GM23338 (cell line): ENCODE measurements around the gene AQP1. TPM values are rescaled to one million over a fixed set of nuclear protein-coding genes. Genes with fewer than 3 reads are reported as not detected.

Experiments used
- ATAC-seq: fragments of 200-7000 bp; cut with Tn5 transposase; 3 replicates; pipeline ENCODE4 v1.9.1; 2020
- DNase-seq: peaks from one replicate; pipeline ENCODE4 v3.0.0-alpha.2; 2015; ENCODE audit warnings: low spot score
- H2AFZ ChIP-seq: fragments of 200-600 bp; sonication (generic); 2 replicates; pipeline ENCODE4 v1.8.0; 2016; ENCODE audit warnings: antibody characterized with exemption, mild to moderate bottlenecking, moderate library complexity
- H3F3A ChIP-seq: fragments of 200-600 bp; sonication (generic); replicated peaks from 2 replicates; pipeline ENCODE4 v1.8.0; 2017; ENCODE audit warnings: antibody characterized with exemption, mixed run types, low read depth
- H3K27ac ChIP-seq: fragments of 200-600 bp; sonication (generic); 2 replicates; pipeline ENCODE4 v1.6.1; 2016; ENCODE audit warnings: low read depth
- H3K27me3 ChIP-seq: fragments of 200-600 bp; sonication (generic); 2 replicates; pipeline ENCODE4 v1.8.0; 2016; ENCODE audit warnings: mild to moderate bottlenecking, mixed run types, moderate library complexity; ENCODE audit not compliant: insufficient read depth
- H3K36me3 ChIP-seq: fragments of 200-600 bp; sonication (generic); 2 replicates; pipeline ENCODE4 v1.8.0; 2016; ENCODE audit warnings: mild to moderate bottlenecking; ENCODE audit not compliant: insufficient read depth
- H3K4me1 ChIP-seq: fragments of 200-600 bp; sonication (generic); 2 replicates; pipeline ENCODE4 v1.8.0; 2016; ENCODE audit warnings: mild to moderate bottlenecking, moderate library complexity; ENCODE audit not compliant: insufficient read depth
- H3K4me2 ChIP-seq: fragments of 200-600 bp; sonication (generic); 2 replicates; pipeline ENCODE4 v1.7.1; 2017; ENCODE audit warnings: mixed run types
- H3K4me3 ChIP-seq: fragments of 200-600 bp; sonication (generic); 2 replicates; pipeline ENCODE4 v1.6.1; 2016; ENCODE audit warnings: mixed run types
- H3K79me2 ChIP-seq: fragments of 200-600 bp; sonication (generic); replicated peaks from 2 replicates; pipeline ENCODE4 v1.8.0; 2017; ENCODE audit warnings: mild to moderate bottlenecking; ENCODE audit not compliant: insufficient read depth
- H3K9me2 ChIP-seq: fragments of 200-600 bp; sonication (generic); 2 replicates; pipeline ENCODE4 v1.8.0; 2017; ENCODE audit not compliant: insufficient read depth
- H4K20me1 ChIP-seq: fragments of 200-600 bp; sonication (generic); replicated peaks from 2 replicates; pipeline ENCODE4 v1.8.0; 2017; ENCODE audit warnings: mild to moderate bottlenecking; ENCODE audit not compliant: insufficient read depth
- H3K27ac Mint-ChIP-seq: 2 replicates; pipeline ENCODE4 v1.8.0; 2020; ENCODE audit warnings: inconsistent platforms, mild to moderate bottlenecking, moderate library complexity, mixed read lengths
- H3K27me3 Mint-ChIP-seq: 3 replicates; pipeline ENCODE4 v1.8.0; 2022; ENCODE audit warnings: low read depth, mild to moderate bottlenecking, moderate library complexity, mixed read lengths, inconsistent platforms; ENCODE audit not compliant: insufficient read depth, poor library complexity
- H3K36me3 Mint-ChIP-seq: 3 replicates; pipeline ENCODE4 v1.8.0; 2021; ENCODE audit warnings: low read depth, mild to moderate bottlenecking, inconsistent platforms, moderate library complexity, mixed read lengths
- H3K4me1 Mint-ChIP-seq: 3 replicates; pipeline ENCODE4 v1.8.0; 2020; ENCODE audit warnings: mild to moderate bottlenecking, inconsistent platforms, mixed read lengths
- H3K4me3 Mint-ChIP-seq: 3 replicates; pipeline ENCODE4 v1.8.0; 2021; ENCODE audit warnings: moderate library complexity, mild to moderate bottlenecking, inconsistent platforms, mixed read lengths
- H3K9me3 Mint-ChIP-seq: 3 replicates; pipeline ENCODE4 v1.8.0; 2020; ENCODE audit warnings: moderate library complexity, mild to moderate bottlenecking, inconsistent platforms, mixed read lengths
- CREB1 ChIP-seq: fragments of 250-450 bp; sonication (Bioruptor Pico); IDR thresholded peaks from 2 replicates; pipeline ENCODE4 v1.5.0; 2020; ENCODE audit warnings: low read depth, mild to moderate bottlenecking, moderate library complexity
- EZH2 ChIP-seq: fragments of 200-600 bp; sonication (generic); IDR thresholded peaks from one replicate; pipeline ENCODE4 v1.8.0; 2017; ENCODE audit warnings: antibody characterized with exemption, mild to moderate bottlenecking, low read depth; ENCODE audit not compliant: unreplicated experiment
- EZH2phosphoT487 ChIP-seq: fragments of 200-600 bp; sonication (generic); IDR thresholded peaks from one replicate; pipeline ENCODE4 v1.8.1; 2018; ENCODE audit warnings: antibody characterized with exemption; ENCODE audit not compliant: unreplicated experiment
- JUNB ChIP-seq: IDR thresholded peaks from one replicate; pipeline ENCODE4 v1.6.1; 2016; ENCODE audit warnings: antibody characterized with exemption; ENCODE audit not compliant: unreplicated experiment
- NANOG ChIP-seq: IDR thresholded peaks from 2 replicates; pipeline ENCODE4 v1.6.1; 2016; ENCODE audit warnings: antibody characterized with exemption, borderline replicate concordance
- POLR2AphosphoS5 ChIP-seq: IDR thresholded peaks from 2 replicates; pipeline ENCODE4 v1.6.1; 2016; ENCODE audit warnings: antibody characterized with exemption, low read depth
- STAT1 ChIP-seq: IDR thresholded peaks from one replicate; pipeline ENCODE4 v1.6.1; 2016; ENCODE audit warnings: antibody characterized with exemption; ENCODE audit not compliant: unreplicated experiment
- ZNF114 ChIP-seq: fragments of 250-450 bp; sonication (Bioruptor Pico); IDR thresholded peaks from 2 replicates; pipeline ENCODE4 v1.5.0; 2020; ENCODE audit warnings: mild to moderate bottlenecking, moderate library complexity
- ZNF331 ChIP-seq: fragments of 250-450 bp; sonication (Bioruptor Pico); IDR thresholded peaks from 2 replicates; pipeline ENCODE4 v1.5.0; 2020; ENCODE audit warnings: low read depth, mild to moderate bottlenecking, moderate library complexity
- polyA plus RNA-seq: library from polyadenylated mRNA; unstranded; fragments of >200 nt; fragmentation: Nextera tagmentation; extraction: Ambion mirVana; gene quantifications from 2 replicates; pipeline ENCODE4 v1.2.1, GENCODE V29; 2016
- total RNA-seq: library from RNA; depleted of rRNA; stranded (reverse); fragments of >200 nt; shearing (Covaris generic); gene quantifications from 2 replicates; pipeline ENCODE4 v1.2.3, GENCODE V29; 2014
- TF ChIP-seq, protein P1 (sequence below), 2 experiments: fragments of 200-600 bp in 1 of 2; sonication (generic) in 1 of 2; conservative IDR thresholded peaks; 2 replicates each; pipeline versions ENCODE4 v1.5.1 to v1.6.1; 2016 to 2017; ENCODE audit warnings: antibody characterized with exemption in 2 of 2, low read depth in 2 of 2, mild to moderate bottlenecking in 2 of 2, moderate library complexity in 1 of 2
- TF ChIP-seq, protein P2 (sequence below): IDR thresholded peaks from one replicate; pipeline ENCODE4 v1.6.1; 2018; ENCODE audit warnings: antibody characterized with exemption; ENCODE audit not compliant: unreplicated experiment
- TF ChIP-seq, protein P3 (sequence below): IDR thresholded peaks from 2 replicates; pipeline ENCODE4 v1.6.1; 2016; ENCODE audit warnings: antibody characterized with exemption

AQP1 gene
- total and polyA plus RNA-seq, 2 experiments from 2014 or later, result 0.28 TPM; not detected in 1

DNA sequence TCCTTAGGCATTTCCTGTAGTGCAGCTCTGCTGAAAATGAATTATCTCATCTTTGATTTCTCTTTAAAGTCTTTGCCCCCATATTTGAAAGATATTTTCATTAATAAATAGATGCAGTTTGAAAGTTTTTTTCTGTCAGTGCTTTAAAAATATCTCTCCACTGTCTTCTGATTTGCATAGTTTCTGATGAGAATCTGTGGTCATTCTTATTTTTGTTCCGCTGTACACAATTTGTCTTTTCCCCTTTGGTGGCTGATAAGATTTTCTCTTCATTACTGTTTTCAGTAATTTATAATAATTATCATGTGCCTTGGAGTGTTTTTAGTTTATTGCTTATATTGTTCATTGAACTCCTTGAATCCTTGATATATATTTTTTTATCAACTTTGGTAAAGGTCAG is 45.1 kb downstream of the AQP1 start:
- Histone ChIP-seq H3K27me3 (no peaks in the 10 kb centered on the region), H3F3A (no peaks in the 10 kb centered on the region), H4K20me1 (no peaks in the 10 kb centered on the region), H2AFZ (no peak overlapping the region), H3K4me2 (no peak overlapping the region), H3K9me2 (no peaks in the 10 kb centered on the region), H3K4me3 (no peak overlapping the region), H3K36me3 (no peaks in the 10 kb centered on the region), H3K27ac (no peak overlapping the region), H3K79me2 (no peaks in the 10 kb centered on the region), H3K4me1 (no peaks in the 10 kb centered on the region)
- peaks cover 31% of the 10 kb centered on the region for H3K9me3 Mint-ChIP-seq
- no peak overlapping the region for H3K4me3 Mint-ChIP-seq
- no peaks in the 10 kb centered on the region for H3K4me1 Mint-ChIP-seq
- no peak overlapping the region for H3K27ac Mint-ChIP-seq
- DNase-seq (no peak), ATAC-seq (no peak)
- no peaks in the 10 kb centered on the region for H3K27me3 Mint-ChIP-seq
- H3K36me3 Mint-ChIP-seq, result 0 out of 3 replicates have a peak, but pooled peaks cover 5% of the 10 kb centered on the region
- TF ChIP-seq EZH2 (no peak), ZNF331 (CRISPR knock-in tag) (no peak), JUNB (no peak), STAT1 (no peak)
- TF ChIP-seq, protein P1, sequence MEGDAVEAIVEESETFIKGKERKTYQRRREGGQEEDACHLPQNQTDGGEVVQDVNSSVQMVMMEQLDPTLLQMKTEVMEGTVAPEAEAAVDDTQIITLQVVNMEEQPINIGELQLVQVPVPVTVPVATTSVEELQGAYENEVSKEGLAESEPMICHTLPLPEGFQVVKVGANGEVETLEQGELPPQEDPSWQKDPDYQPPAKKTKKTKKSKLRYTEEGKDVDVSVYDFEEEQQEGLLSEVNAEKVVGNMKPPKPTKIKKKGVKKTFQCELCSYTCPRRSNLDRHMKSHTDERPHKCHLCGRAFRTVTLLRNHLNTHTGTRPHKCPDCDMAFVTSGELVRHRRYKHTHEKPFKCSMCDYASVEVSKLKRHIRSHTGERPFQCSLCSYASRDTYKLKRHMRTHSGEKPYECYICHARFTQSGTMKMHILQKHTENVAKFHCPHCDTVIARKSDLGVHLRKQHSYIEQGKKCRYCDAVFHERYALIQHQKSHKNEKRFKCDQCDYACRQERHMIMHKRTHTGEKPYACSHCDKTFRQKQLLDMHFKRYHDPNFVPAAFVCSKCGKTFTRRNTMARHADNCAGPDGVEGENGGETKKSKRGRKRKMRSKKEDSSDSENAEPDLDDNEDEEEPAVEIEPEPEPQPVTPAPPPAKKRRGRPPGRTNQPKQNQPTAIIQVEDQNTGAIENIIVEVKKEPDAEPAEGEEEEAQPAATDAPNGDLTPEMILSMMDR (conservative IDR thresholded peaks at IDR 0.05; ENCODE audit: low read depth in 2 of 2), result no peak
- TF ChIP-seq, protein P2, sequence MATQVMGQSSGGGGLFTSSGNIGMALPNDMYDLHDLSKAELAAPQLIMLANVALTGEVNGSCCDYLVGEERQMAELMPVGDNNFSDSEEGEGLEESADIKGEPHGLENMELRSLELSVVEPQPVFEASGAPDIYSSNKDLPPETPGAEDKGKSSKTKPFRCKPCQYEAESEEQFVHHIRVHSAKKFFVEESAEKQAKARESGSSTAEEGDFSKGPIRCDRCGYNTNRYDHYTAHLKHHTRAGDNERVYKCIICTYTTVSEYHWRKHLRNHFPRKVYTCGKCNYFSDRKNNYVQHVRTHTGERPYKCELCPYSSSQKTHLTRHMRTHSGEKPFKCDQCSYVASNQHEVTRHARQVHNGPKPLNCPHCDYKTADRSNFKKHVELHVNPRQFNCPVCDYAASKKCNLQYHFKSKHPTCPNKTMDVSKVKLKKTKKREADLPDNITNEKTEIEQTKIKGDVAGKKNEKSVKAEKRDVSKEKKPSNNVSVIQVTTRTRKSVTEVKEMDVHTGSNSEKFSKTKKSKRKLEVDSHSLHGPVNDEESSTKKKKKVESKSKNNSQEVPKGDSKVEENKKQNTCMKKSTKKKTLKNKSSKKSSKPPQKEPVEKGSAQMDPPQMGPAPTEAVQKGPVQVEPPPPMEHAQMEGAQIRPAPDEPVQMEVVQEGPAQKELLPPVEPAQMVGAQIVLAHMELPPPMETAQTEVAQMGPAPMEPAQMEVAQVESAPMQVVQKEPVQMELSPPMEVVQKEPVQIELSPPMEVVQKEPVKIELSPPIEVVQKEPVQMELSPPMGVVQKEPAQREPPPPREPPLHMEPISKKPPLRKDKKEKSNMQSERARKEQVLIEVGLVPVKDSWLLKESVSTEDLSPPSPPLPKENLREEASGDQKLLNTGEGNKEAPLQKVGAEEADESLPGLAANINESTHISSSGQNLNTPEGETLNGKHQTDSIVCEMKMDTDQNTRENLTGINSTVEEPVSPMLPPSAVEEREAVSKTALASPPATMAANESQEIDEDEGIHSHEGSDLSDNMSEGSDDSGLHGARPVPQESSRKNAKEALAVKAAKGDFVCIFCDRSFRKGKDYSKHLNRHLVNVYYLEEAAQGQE, result no peak

DNA sequence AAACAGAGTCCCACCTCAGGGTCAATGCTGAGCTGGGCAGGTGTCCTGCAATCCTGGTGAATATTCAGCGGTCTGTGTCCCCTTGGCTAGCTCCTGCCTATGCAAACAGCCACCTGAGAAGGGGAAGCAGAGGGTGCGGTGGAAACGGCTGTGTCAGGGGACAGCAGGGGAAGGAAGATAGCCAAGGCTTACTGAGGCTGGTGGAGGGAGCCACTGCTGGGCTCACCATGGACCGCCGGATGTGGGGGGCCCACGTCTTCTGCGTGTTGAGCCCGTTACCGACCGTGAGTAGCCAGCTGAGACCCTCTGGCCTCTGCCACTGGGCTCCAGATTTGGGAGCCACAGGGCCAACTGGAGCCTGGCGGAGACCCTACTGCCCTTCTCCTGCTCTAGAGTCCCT is 52.2 kb downstream of the AQP1 start, which contains the start of gene GHRHR:
Gene GHRHR, plus strand, starts transcription at position 112 of the 400 bp plus-strand sequence. Its CDS starts 116 bp downstream, at position 228.
- H3K4me2 ChIP-seq, result no peak within 1 kb of the TSS
- H3K79me2 ChIP-seq, result no peaks in the 10 kb centered on the region
- no peaks in the 10 kb centered on the region for H3K36me3 Mint-ChIP-seq
- DNase-seq (no peak), ATAC-seq (no peak)
- peaks cover 7% of the 10 kb centered on the region; the same call in 2 of the 3 replicates for H3K9me3 Mint-ChIP-seq
- no peak within 1 kb of the TSS for H2AFZ ChIP-seq
- no peak within 1 kb of the TSS for H3K27ac Mint-ChIP-seq
- H3K4me3 Mint-ChIP-seq, result no peak within 1 kb of the TSS
- H3K27me3 ChIP-seq, result no peaks in the 10 kb centered on the region
- no peaks in the 10 kb centered on the region for H4K20me1 ChIP-seq
- H3F3A ChIP-seq, result no peaks in the 10 kb centered on the region
- H3K27me3 Mint-ChIP-seq, result peaks cover 5% of the 10 kb centered on the region
- no peaks in the 10 kb centered on the region; the same call in 2 of the 3 replicates for H3K4me1 Mint-ChIP-seq
- no peaks in the 10 kb centered on the region for H3K9me2 ChIP-seq
- H3K27ac ChIP-seq, result no peak within 1 kb of the TSS
- H3K4me3 ChIP-seq, result no peak within 1 kb of the TSS
- H3K36me3 ChIP-seq, result no peaks in the 10 kb centered on the region
- H3K4me1 ChIP-seq, result no peaks in the 10 kb centered on the region
- TF ChIP-seq EZH2phosphoT487, result no peak
- TF ChIP-seq, protein P3, sequence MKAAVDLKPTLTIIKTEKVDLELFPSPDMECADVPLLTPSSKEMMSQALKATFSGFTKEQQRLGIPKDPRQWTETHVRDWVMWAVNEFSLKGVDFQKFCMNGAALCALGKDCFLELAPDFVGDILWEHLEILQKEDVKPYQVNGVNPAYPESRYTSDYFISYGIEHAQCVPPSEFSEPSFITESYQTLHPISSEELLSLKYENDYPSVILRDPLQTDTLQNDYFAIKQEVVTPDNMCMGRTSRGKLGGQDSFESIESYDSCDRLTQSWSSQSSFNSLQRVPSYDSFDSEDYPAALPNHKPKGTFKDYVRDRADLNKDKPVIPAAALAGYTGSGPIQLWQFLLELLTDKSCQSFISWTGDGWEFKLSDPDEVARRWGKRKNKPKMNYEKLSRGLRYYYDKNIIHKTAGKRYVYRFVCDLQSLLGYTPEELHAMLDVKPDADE, result no peak
- TF ChIP-seq STAT1, result no peak
- TF ChIP-seq POLR2AphosphoS5, result no peak
- no peak for TF ChIP-seq ZNF331 (CRISPR knock-in tag)
- TF ChIP-seq, protein P2, result no peak
- TF ChIP-seq, protein P1 (conservative IDR thresholded peaks at IDR 0.05; ENCODE audit: low read depth in 2 of 2), result no peak
- TF ChIP-seq CREB1 (CRISPR knock-in tag), result no peak
- no peak for TF ChIP-seq NANOG
- TF ChIP-seq EZH2, result no peak
- no peak for TF ChIP-seq ZNF114
- TF ChIP-seq JUNB, result no peak
